Vagina (tissue), 2 donors: ENCODE measurements around the gene NID1. TPM values are rescaled to one million over a fixed set of nuclear protein-coding genes. Genes with fewer than 3 reads are reported as not detected.
"Not testable (repeated sequence)": the region's sequence is repeated elsewhere in the genome, so short reads cannot be mapped to it uniquely, and the experiment has no call there.

ENCODE experiments used
- DNase-seq, 2 donors: peaks; one replicate each; pipeline ENCODE4 v3.0.0-alpha.2; 2017; ENCODE audit errors: extremely low spot score in 2 of 2
- H3K27ac ChIP-seq: fragments of 200-600 bp; sonication (generic); one replicate; pipeline ENCODE4 v1.5.1; 2019
- H3K27me3 ChIP-seq: fragments of 200-600 bp; sonication (generic); one replicate; pipeline ENCODE4 v1.5.1; 2019
- H3K36me3 ChIP-seq, 2 donors: fragments of 200-600 bp; sonication (generic); one replicate each; pipeline ENCODE4 v1.5.1; 2017 to 2019
- H3K4me1 ChIP-seq: fragments of 200-600 bp; sonication (generic); one replicate; pipeline ENCODE4 v1.5.1; 2019
- H3K4me3 ChIP-seq, 2 donors: fragments of 200-600 bp; sonication (generic); 1 replicate in 1 of 2; 2 replicates in 1 of 2; pipeline ENCODE4 v1.5.1; 2016 to 2019
- H3K9me3 ChIP-seq: fragments of 200-600 bp; sonication (generic); one replicate; pipeline ENCODE4 v1.5.1; 2019
- POLR2A ChIP-seq, 2 donors: fragments of 450-650 bp; IDR thresholded peaks; one replicate each; pipeline ENCODE4 v1.6.1; 2017; ENCODE audit warnings: antibody characterized with exemption in 2 of 2, mild to moderate bottlenecking in 2 of 2, moderate library complexity in 2 of 2
- POLR2AphosphoS5 ChIP-seq, 2 donors: sonication (generic); formaldehyde crosslinking; IDR thresholded peaks; one replicate each; pipeline ENCODE4 v1.9.0; 2017; ENCODE audit warnings: antibody characterized with exemption in 2 of 2, mild to moderate bottlenecking in 2 of 2, low read depth in 1 of 2; ENCODE audit not compliant: insufficient read depth in 1 of 2
- intact Hi-C: fragments of 100-400 bp; cut with DNase I; formaldehyde crosslinking; loops from one replicate; pipeline ENCODE4 v1.15.1; 2023
- total RNA-seq: library from RNA; depleted of rRNA; stranded (reverse); fragments of >200 nt; gene quantifications from one replicate; pipeline ENCODE4 v1.2.3, GENCODE V29; 2016
- TF ChIP-seq, protein P1 (sequence below), 3 experiments: fragments of 450-650 bp in 2 of 3; fragments of 200-600 bp in 1 of 3; sonication (generic) in 1 of 3; IDR thresholded peaks; one replicate each; pipeline ENCODE4 v1.5.1; 2017 to 2019; ENCODE audit warnings: antibody characterized with exemption in 3 of 3, mild to moderate bottlenecking in 2 of 3, moderate library complexity in 2 of 3

NID1 gene
- total RNA-seq, 1 donor from 2014 or later: 154 TPM

DNA sequence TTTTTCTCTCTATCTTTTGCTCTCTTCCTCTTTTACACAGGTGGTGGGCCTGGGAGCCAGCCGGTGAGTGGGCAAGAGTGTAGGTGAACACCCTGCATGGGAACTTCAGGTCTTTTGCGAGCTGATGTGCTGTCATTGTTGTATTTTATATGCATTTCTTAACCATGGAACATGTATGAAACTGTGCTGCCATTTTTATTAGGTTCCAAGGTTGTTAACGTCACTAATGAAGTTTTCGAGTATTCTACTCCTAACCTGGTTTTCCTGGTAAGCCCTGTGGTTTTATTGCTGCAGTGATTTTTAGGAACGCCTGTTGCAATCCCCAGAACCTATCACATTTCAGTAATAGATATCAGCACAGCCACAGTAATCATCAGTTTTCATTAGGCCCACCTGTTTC is 14.8 kb upstream of the NID1 start:
- Histone ChIP-seq H3K4me1 (no peaks in the 10 kb centered on the region), H3K27ac (no peak overlapping the region), H3K4me3 (no peak overlapping the region), H3K9me3 (no peaks in the 10 kb centered on the region), H3K27me3 (no peaks in the 10 kb centered on the region), H3K36me3 (no peaks in the 10 kb centered on the region)
- intact Hi-C loops: no loop called here
- no peak for DNase-seq
- no peak for TF ChIP-seq POLR2AphosphoS5 (IDR thresholded peaks at IDR 0.05; ENCODE audit: insufficient read depth in 1 of 2, low read depth in 1 of 2)
- TF ChIP-seq, protein P1, sequence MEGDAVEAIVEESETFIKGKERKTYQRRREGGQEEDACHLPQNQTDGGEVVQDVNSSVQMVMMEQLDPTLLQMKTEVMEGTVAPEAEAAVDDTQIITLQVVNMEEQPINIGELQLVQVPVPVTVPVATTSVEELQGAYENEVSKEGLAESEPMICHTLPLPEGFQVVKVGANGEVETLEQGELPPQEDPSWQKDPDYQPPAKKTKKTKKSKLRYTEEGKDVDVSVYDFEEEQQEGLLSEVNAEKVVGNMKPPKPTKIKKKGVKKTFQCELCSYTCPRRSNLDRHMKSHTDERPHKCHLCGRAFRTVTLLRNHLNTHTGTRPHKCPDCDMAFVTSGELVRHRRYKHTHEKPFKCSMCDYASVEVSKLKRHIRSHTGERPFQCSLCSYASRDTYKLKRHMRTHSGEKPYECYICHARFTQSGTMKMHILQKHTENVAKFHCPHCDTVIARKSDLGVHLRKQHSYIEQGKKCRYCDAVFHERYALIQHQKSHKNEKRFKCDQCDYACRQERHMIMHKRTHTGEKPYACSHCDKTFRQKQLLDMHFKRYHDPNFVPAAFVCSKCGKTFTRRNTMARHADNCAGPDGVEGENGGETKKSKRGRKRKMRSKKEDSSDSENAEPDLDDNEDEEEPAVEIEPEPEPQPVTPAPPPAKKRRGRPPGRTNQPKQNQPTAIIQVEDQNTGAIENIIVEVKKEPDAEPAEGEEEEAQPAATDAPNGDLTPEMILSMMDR (IDR thresholded peaks at IDR 0.05): no peak
- no peak for TF ChIP-seq POLR2A (IDR thresholded peaks at IDR 0.05)

DNA sequence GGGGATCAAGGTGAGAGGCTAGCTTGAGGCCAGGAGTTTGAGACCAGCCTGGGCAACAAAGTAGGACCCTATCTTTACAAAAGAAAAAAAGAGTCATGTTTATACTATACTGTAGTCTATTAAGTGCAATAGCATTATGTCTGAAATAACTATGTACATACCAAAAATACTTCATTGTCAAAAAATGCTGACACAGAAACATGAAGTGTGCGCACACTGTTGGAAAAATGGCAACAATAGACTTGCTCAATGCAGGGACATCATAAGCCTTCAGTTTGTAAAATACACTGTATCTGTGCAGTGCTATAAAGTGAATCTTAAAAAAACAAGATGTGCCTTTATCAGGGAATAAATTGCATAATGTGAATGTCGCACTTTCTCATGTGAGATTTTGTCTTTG is 14.1 kb upstream of the NID1 start:
- H3K4me1 ChIP-seq: no peaks in the 10 kb centered on the region
- DNase-seq: no peak
- no peak overlapping the region for H3K27ac ChIP-seq
- H3K9me3 ChIP-seq: no peaks in the 10 kb centered on the region
- TF ChIP-seq, protein P1 (IDR thresholded peaks at IDR 0.05): no peak
- TF ChIP-seq POLR2A (IDR thresholded peaks at IDR 0.05) (no peak), POLR2AphosphoS5 (IDR thresholded peaks at IDR 0.05; ENCODE audit: insufficient read depth in 1 of 2, low read depth in 1 of 2) (no peak)
- H3K36me3 ChIP-seq: no peaks in the 10 kb centered on the region
- H3K4me3 ChIP-seq: no peak overlapping the region
- intact Hi-C loops: no loop called here
- no peaks in the 10 kb centered on the region for H3K27me3 ChIP-seq

GRCh38 chr1:236078077-236078476 is 13.2 kb upstream of the NID1 start:
- H3K36me3 ChIP-seq, intact Hi-C loops: not testable (repeated sequence)

GRCh38 chr1:236075848-236076247 is 11.0 kb upstream of the NID1 start:
- no peaks in the 10 kb centered on the region for H3K27me3 ChIP-seq
- H3K9me3 ChIP-seq: peaks cover 2% of the 10 kb centered on the region
- TF ChIP-seq, protein P1 (IDR thresholded peaks at IDR 0.05): no peak
- no peak for DNase-seq
- intact Hi-C loops: no loop called here
- H3K4me3 ChIP-seq: no peak overlapping the region
- no peaks in the 10 kb centered on the region for H3K36me3 ChIP-seq
- no peaks in the 10 kb centered on the region for H3K4me1 ChIP-seq
- no peak overlapping the region for H3K27ac ChIP-seq

More at GRCh38 chr1:236078077-236078476, 13.2 kb upstream of the NID1 start:
- H3K4me1 ChIP-seq, DNase-seq, H3K4me3 ChIP-seq, H3K9me3 ChIP-seq, H3K27ac ChIP-seq, H3K27me3 ChIP-seq: not testable (repeated sequence)

- TF ChIP-seq, protein P1 (IDR thresholded peaks at IDR 0.05): no peak
- TF ChIP-seq POLR2AphosphoS5 (IDR thresholded peaks at IDR 0.05; ENCODE audit: insufficient read depth in 1 of 2, low read depth in 1 of 2) (no peak), POLR2A (IDR thresholded peaks at IDR 0.05) (no peak)
- Histone ChIP-seq H3K27me3 (no peaks in the 10 kb centered on the region), H3K4me3 (no peak overlapping the region), H3K9me3 (peaks cover 6% of the 10 kb centered on the region), H3K27ac (no peak overlapping the region), H3K36me3 (no peaks in the 10 kb centered on the region), H3K4me1 (no peaks in the 10 kb centered on the region)
- intact Hi-C loops: no loop called here
- DNase-seq: no peak
Observed at GRCh38 chr1:236073307-236073897, 8.5 kb upstream of the NID1 start.
